ENCODE data around the gene MAP3K14.

The MAP3K14 gene

GRCh38 chr17:45298546-45299285 is 18.1 kb downstream of the MAP3K14 start:
- no peak for DNase-seq

GRCh38 chr17:45296833-45297124 is 20.0 kb downstream of the MAP3K14 start:
- DNase-seq = no peak

GRCh38 chr17:45296003-45296832 is 20.6 kb downstream of the MAP3K14 start:
- no peak for DNase-seq

- no peak for DNase-seq
Observed at GRCh38 chr17:45294506-45294905, 22.3 kb downstream of the MAP3K14 start.

- DNase-seq = no peak
Observed at GRCh38 chr17:45293413-45294211, 23.2 kb downstream of the MAP3K14 start.

GRCh38 chr17:45292696-45293412 is 24.0 kb downstream of the MAP3K14 start:
- no peak for DNase-seq

- no peak for DNase-seq
Observed at GRCh38 chr17:45291171-45291805, 25.5 kb downstream of the MAP3K14 start.

GRCh38 chr17:45290269-45290765 is 26.5 kb downstream of the MAP3K14 start:
- DNase-seq = no peak

- DNase-seq = no peak
Observed at GRCh38 chr17:45289301-45290268, 27.2 kb downstream of the MAP3K14 start.

- no peak for DNase-seq
Observed at GRCh38 chr17:45288825-45289224, 28.0 kb downstream of the MAP3K14 start.

GRCh38 chr17:45287526-45288500 is 29.0 kb downstream of the MAP3K14 start:
- no peak for DNase-seq

GRCh38 chr17:45286286-45286685 is 30.5 kb downstream of the MAP3K14 start:
- no peak for DNase-seq

- no peak for DNase-seq
Observed at GRCh38 chr17:45284176-45285140, 32.4 kb downstream of the MAP3K14 start.

GRCh38 chr17:45283711-45284110 is 33.1 kb downstream of the MAP3K14 start:
- no peak for DNase-seq

GRCh38 chr17:45282683-45283644 is 33.9 kb downstream of the MAP3K14 start:
- no peak for DNase-seq

GRCh38 chr17:45279898-45280297 is 36.9 kb downstream of the MAP3K14 start:
- DNase-seq = no peak

GRCh38 chr17:45277992-45278391 is 38.8 kb downstream of the MAP3K14 start:
- DNase-seq = no peak
